Karpas-422 (cell line): ENCODE results near the gene KIAA0753. TPM values are rescaled to one million over a fixed set of nuclear protein-coding genes. Genes with fewer than 3 reads are reported as not detected.

Experiments used
- DNase-seq: peaks from one replicate; pipeline ENCODE4 v3.0.0-alpha.2; 2015
- H2AFZ ChIP-seq: fragments of 200-600 bp; sonication (generic); 2 replicates; pipeline ENCODE4 v1.6.1; 2014; ENCODE audit warnings: antibody characterized with exemption, low read length, mixed read lengths
- H3K27ac ChIP-seq: fragments of 200-600 bp; sonication (generic); 2 replicates; pipeline ENCODE4 v1.5.1; 2014; ENCODE audit warnings: mild to moderate bottlenecking, low read length, moderate library complexity
- H3K27me3 ChIP-seq: fragments of 200-600 bp; sonication (generic); 2 replicates; pipeline ENCODE4 v1.6.1; 2014; ENCODE audit warnings: low read length, mixed read lengths
- H3K36me3 ChIP-seq: fragments of 200-600 bp; sonication (generic); 2 replicates; pipeline ENCODE4 v1.6.1; 2014; ENCODE audit warnings: low read length, mixed read lengths; ENCODE audit not compliant: insufficient read depth
- H3K4me1 ChIP-seq: fragments of 200-600 bp; sonication (generic); 2 replicates; pipeline ENCODE4 v1.6.1; 2014; ENCODE audit warnings: mild to moderate bottlenecking, low read length, mixed read lengths
- H3K4me2 ChIP-seq: fragments of 200-600 bp; sonication (generic); 2 replicates; pipeline ENCODE4 v1.6.1; 2014; ENCODE audit warnings: low read length, low read depth, mild to moderate bottlenecking; ENCODE audit not compliant: poor library complexity, severe bottlenecking
- H3K4me3 ChIP-seq: fragments of 200-600 bp; sonication (generic); 2 replicates; pipeline ENCODE4 v1.5.1; 2014; ENCODE audit warnings: mild to moderate bottlenecking, antibody characterized with exemption, low read length, mixed read lengths
- H3K79me2 ChIP-seq: fragments of 200-600 bp; sonication (generic); 2 replicates; pipeline ENCODE4 v1.6.1; 2014; ENCODE audit warnings: mild to moderate bottlenecking, low read length, mixed read lengths
- H3K9ac ChIP-seq: fragments of 200-600 bp; sonication (generic); 2 replicates; pipeline ENCODE4 v1.6.0; 2014; ENCODE audit warnings: low read length
- H3K9me2 ChIP-seq: fragments of 200-600 bp; sonication (generic), shearing (Covaris generic); replicated peaks from 2 replicates; pipeline ENCODE4 v1.6.0; 2014; ENCODE audit warnings: mild to moderate bottlenecking, low read length, moderate library complexity; ENCODE audit not compliant: insufficient read depth
- H3K9me3 ChIP-seq: fragments of 300-700, 200-600 bp; sonication (generic); 2 replicates; pipeline ENCODE4 v1.6.1; 2014; ENCODE audit warnings: low read length, mixed read lengths
- H4K20me1 ChIP-seq: fragments of 200-600 bp; sonication (generic); 2 replicates; pipeline ENCODE4 v1.6.1; 2014; ENCODE audit warnings: mild to moderate bottlenecking, antibody characterized with exemption, low read length, low read depth; ENCODE audit not compliant: insufficient read depth
- total RNA-seq: library from RNA; depleted of rRNA; stranded (reverse); fragments of >200 nt; shearing (Covaris generic); gene quantifications from 2 replicates; pipeline ENCODE4 v1.2.3, GENCODE V29; 2014; ENCODE audit warnings: low replicate concordance

The KIAA0753 gene
- total RNA-seq, 1 experiment from 2014 or later = 30.5 TPM

- Histone ChIP-seq H3K27me3 (no peaks in the 10 kb centered on the region), H3K9me2 (no peaks in the 10 kb centered on the region), H3K9me3 (no peaks in the 10 kb centered on the region), H3K4me3 (no peak overlapping the region), H3K4me1 (no peaks in the 10 kb centered on the region; the same call in 1 of the 2 replicates), H3K27ac (no peak overlapping the region), H3K4me2 (no peak overlapping the region), H3K9ac (no peak overlapping the region), H3K79me2 (no peaks in the 10 kb centered on the region), H2AFZ (no peak overlapping the region), H4K20me1 (no peaks in the 10 kb centered on the region), H3K36me3 (no peaks in the 10 kb centered on the region)
- no peak for DNase-seq
Measured at GRCh38 chr17:6682339-6682738, 41.8 kb upstream of the KIAA0753 start.

DNA sequence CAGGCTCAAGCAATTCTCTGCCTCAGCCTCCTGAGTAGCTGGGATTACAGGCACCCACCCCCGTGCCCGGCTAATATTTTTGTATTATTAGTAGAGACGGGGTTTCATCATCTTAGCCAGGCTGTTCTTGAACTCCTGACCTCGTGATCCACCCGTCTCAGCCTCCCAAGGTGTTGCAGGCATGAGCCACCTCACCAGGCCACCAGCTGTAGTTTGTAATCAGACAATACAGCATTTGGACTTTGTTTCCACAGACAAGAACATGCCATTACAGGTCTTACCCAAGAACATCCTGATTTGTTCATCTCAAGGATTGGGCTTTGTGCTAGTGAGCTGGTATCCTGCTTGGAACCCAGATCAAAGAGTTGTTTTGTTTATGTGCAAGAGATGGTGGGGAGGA is 41.2 kb upstream of the KIAA0753 start:
- Histone ChIP-seq H4K20me1 (peaks cover 3% of the 10 kb centered on the region; the same call in 1 of the 2 replicates), H3K27ac (no peak overlapping the region), H3K9me3 (no peaks in the 10 kb centered on the region), H3K79me2 (no peaks in the 10 kb centered on the region), H2AFZ (no peak overlapping the region), H3K9me2 (no peaks in the 10 kb centered on the region), H3K9ac (no peak overlapping the region), H3K27me3 (no peaks in the 10 kb centered on the region), H3K4me1 (peaks cover 4% of the 10 kb centered on the region; the same call in 1 of the 2 replicates), H3K4me2 (no peak overlapping the region), H3K4me3 (no peak overlapping the region), H3K36me3 (no peaks in the 10 kb centered on the region)
- DNase-seq = no peak

GRCh38 chr17:6681176-6681575 is 40.7 kb upstream of the KIAA0753 start:
- Histone ChIP-seq H3K27me3 (no peaks in the 10 kb centered on the region), H4K20me1 (peaks cover 7% of the 10 kb centered on the region; the same call in 1 of the 2 replicates), H3K36me3 (no peaks in the 10 kb centered on the region), H3K79me2 (no peaks in the 10 kb centered on the region), H3K9me2 (no peaks in the 10 kb centered on the region), H2AFZ (no peak overlapping the region), H3K27ac (no peak overlapping the region), H3K9me3 (no peaks in the 10 kb centered on the region), H3K4me1 (peaks cover 4% of the 10 kb centered on the region; the same call in 1 of the 2 replicates), H3K4me3 (no peak overlapping the region), H3K4me2 (no peak overlapping the region), H3K9ac (no peak overlapping the region)
- no peak for DNase-seq

DNA sequence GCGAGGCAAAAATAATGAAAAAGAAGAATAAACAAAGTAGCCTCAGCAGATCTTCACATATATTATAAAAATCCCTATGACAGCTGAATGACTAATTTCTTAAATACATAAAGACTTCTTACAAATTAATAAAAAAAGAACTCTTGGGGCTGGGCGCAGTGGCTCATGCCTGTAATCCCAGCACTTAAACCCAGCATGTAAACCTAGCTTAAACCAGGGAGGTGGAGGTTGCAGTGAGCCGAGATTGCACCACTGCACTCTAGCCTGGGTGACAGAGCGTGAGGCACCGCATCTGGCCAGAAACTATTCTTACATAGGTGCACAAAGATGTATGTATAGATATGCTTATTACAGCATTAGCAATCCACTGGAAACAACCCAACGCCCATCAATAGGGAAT is 38.7 kb upstream of the KIAA0753 start:
- Histone ChIP-seq H3K36me3 (no peaks in the 10 kb centered on the region), H3K9me3 (no peaks in the 10 kb centered on the region), H3K4me2 (no peak overlapping the region), H3K27me3 (no peaks in the 10 kb centered on the region), H3K4me3 (no peak overlapping the region), H2AFZ (no peak overlapping the region), H3K4me1 (peaks cover 4% of the 10 kb centered on the region; the same call in 1 of the 2 replicates), H3K79me2 (no peaks in the 10 kb centered on the region), H3K27ac (no peak overlapping the region), H4K20me1 (peaks cover 14% of the 10 kb centered on the region; the same call in 1 of the 2 replicates), H3K9me2 (no peaks in the 10 kb centered on the region), H3K9ac (no peak overlapping the region)
- DNase-seq = no peak

DNA sequence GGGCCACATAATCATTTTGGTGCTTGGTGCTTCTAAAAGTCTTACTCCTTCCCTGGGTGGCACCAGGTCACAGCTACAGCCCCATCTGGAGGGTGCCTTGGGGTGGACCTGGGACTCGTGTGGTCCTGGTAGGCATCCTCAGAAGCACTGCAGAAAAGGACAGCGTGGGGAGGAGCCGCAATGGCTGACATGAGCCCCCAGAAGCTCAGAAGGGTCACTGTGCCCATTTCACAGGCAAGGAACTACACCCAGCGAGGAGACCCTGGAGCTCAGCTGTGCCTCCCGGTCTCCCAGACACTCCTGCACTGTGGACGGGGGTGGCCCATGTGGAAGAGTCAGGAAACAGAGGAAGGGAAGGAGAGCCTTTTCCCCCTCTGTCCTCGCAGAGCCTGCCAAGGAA is 37.4 kb upstream of the KIAA0753 start:
- Histone ChIP-seq H3K36me3 (no peaks in the 10 kb centered on the region), H3K79me2 (no peaks in the 10 kb centered on the region), H3K4me1 (peaks cover 4% of the 10 kb centered on the region; the same call in 1 of the 2 replicates), H4K20me1 (peaks cover 14% of the 10 kb centered on the region; the same call in 1 of the 2 replicates), H3K27ac (no peak overlapping the region), H3K9me3 (no peaks in the 10 kb centered on the region), H3K4me3 (no peak overlapping the region), H3K27me3 (no peaks in the 10 kb centered on the region), H2AFZ (no peak overlapping the region), H3K4me2 (no peak overlapping the region), H3K9ac (no peak overlapping the region), H3K9me2 (no peaks in the 10 kb centered on the region)
- no peak for DNase-seq

DNA sequence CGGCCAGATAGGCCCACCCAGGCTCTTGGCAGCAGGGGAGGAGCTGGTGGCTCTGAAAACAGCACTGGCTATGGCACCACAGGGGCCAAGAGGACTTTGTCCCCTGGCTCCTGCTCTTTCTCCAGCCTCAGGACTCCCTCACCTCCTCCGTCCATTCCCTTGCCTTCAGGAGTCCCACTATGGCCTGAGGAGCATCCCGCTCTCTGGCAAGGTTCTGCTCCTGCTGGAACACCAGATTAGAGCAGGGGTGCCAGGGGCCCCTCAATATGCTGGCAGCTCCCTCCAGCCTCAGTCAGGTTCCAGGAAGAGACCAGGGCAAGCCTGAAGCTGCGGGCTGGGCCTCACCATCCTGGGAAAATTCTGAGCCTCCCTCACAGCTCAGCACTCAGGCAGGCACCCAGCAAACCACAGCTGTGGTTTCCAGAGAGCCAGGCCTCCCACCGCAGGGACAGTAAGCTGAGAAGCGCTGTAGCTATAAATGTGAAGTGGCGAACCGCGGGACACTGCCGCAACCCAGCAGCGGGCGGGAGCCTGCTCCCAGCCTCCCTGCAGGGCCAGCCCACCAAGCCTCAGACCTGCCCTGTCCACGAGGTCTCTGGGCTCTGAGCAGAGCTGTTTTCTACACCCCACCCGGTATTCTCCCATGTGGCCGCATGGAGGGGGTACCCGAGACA is 36.8 kb upstream of the KIAA0753 start:
- no peak overlapping the region for H3K27ac ChIP-seq
- no peak overlapping the region for H2AFZ ChIP-seq
- H3K9ac ChIP-seq = no peak overlapping the region
- peaks cover 14% of the 10 kb centered on the region; the same call in 1 of the 2 replicates for H4K20me1 ChIP-seq
- peaks cover 4% of the 10 kb centered on the region; the same call in 1 of the 2 replicates for H3K4me1 ChIP-seq
- H3K9me2 ChIP-seq = no peaks in the 10 kb centered on the region
- H3K9me3 ChIP-seq = no peaks in the 10 kb centered on the region
- no peaks in the 10 kb centered on the region for H3K79me2 ChIP-seq
- H3K4me3 ChIP-seq = no peak overlapping the region
- no peaks in the 10 kb centered on the region for H3K27me3 ChIP-seq
- no peak for DNase-seq
- no peaks in the 10 kb centered on the region for H3K36me3 ChIP-seq
- H3K4me2 ChIP-seq = no peak overlapping the region

DNA sequence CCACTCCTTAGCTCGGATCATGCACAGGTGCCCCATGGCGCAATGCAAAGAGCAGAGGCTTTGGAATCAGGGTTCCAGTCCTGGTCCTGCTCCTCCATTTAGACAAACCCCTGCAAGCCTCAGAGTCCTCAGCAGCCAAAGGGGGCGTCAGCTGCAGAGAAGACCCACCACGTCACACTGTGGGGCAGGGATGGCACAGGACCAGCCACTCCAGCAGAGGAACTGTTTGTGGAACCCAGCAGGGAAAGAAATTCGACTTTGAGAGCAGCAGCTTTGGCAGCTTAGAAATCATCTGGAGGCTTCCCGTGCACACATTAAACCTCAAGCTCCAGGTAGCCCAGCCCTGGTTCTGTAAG is 36.3 kb upstream of the KIAA0753 start:
- H3K4me2 ChIP-seq = no peak overlapping the region
- no peak overlapping the region for H3K27ac ChIP-seq
- no peaks in the 10 kb centered on the region for H3K9me3 ChIP-seq
- no peak for DNase-seq
- H2AFZ ChIP-seq = no peak overlapping the region
- peaks cover 14% of the 10 kb centered on the region; the same call in 1 of the 2 replicates for H4K20me1 ChIP-seq
- H3K9ac ChIP-seq = no peak overlapping the region
- H3K36me3 ChIP-seq = no peaks in the 10 kb centered on the region
- H3K79me2 ChIP-seq = no peaks in the 10 kb centered on the region
- H3K4me1 ChIP-seq = peaks cover 4% of the 10 kb centered on the region; the same call in 1 of the 2 replicates
- H3K4me3 ChIP-seq = no peak overlapping the region
- no peaks in the 10 kb centered on the region for H3K9me2 ChIP-seq
- no peaks in the 10 kb centered on the region for H3K27me3 ChIP-seq

DNA sequence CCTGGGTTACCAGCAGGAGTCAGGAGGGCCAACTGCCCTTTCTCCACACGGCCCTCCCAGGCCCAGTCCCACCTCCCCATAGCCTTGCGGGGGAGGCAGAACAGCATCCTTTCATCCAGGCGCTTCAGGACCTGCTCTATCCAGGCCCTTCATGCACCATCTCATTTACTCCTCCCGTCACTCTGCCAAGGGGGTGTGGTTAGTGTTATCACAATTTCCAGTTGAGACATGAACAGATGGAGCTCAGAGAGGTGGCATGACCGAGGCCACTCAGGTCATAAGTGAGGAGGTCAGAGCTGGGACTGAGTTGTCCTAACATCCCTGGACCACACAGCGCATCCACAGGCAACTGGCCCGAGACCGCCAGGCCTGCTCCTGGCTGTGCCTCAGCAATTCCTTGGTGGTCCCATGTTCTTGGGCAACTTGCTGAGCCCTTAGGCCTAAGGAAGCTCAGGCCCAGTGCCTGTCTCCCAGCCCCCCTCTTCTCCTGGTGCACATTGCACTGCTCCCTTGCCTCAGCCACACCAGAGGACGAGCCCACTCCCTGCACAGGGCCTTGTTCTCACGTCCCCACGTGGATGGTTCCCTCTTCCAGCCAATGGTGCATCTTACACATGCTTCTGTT is 34.8 kb upstream of the KIAA0753 start:
- no peak for DNase-seq
- Histone ChIP-seq H4K20me1 (peaks cover 14% of the 10 kb centered on the region; the same call in 1 of the 2 replicates), H3K27ac (no peak overlapping the region), H3K36me3 (no peaks in the 10 kb centered on the region), H3K9ac (no peak overlapping the region), H2AFZ (no peak overlapping the region), H3K4me3 (no peak overlapping the region), H3K27me3 (no peaks in the 10 kb centered on the region), H3K9me2 (no peaks in the 10 kb centered on the region), H3K79me2 (no peaks in the 10 kb centered on the region), H3K4me2 (no peak overlapping the region), H3K4me1 (peaks cover 4% of the 10 kb centered on the region; the same call in 1 of the 2 replicates), H3K9me3 (no peaks in the 10 kb centered on the region)
